Keratinocyte (primary cell): ENCODE measurements around the gene POLR2C.

ENCODE experiments used
- EZH2 ChIP-seq: IDR thresholded peaks from one replicate; pipeline ENCODE4 v1.6.1; 2012; ENCODE audit warnings: inconsistent platforms, mild to moderate bottlenecking, low read length, moderate library complexity
- TF ChIP-seq, protein P1 (sequence below), 3 experiments: IDR thresholded peaks in 1 of 3; conservative IDR thresholded peaks in 1 of 3; optimal IDR thresholded peaks in 1 of 3; 2 replicates in 2 of 3; 3 replicates in 1 of 3; pipeline versions ENCODE3 to v1.5.1; 2011; ENCODE audit warnings: low read length in 3 of 3, mild to moderate bottlenecking in 3 of 3, moderate library complexity in 2 of 3, control low read depth in 1 of 3, inconsistent platforms in 1 of 3; ENCODE audit not compliant: insufficient read depth in 2 of 3; ENCODE audit errors: extremely low read depth in 1 of 3

DNA sequence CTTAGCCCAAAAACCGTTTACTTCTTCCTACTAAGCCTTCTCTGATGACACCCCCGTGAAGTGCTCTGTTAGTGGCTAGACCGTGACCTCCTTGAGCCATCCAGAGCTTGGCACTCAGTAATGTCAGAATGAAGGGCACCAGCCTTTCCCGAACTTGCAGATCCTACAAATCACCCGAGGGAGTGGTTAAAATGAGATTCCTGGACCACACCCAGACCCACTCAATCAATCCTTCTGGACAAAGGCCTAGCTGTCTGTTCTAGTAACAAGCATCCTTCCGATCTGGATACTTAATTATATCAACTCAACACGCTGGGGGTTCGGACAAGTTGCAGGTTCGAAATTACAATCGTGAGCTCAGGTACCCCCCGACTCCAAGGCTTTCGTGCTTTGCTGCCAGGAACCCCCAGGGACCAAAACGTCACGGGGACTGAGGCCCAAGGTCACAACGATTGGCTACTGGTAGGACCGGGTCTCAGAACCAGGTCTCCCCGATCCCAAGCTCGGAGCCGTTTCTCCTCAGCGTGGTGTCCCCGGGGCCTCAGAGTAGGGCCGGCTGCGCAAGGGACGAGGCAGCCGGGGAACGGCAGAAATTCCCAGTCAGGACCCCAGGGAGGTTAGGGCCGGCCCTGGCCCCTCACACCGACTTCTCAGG is 15.8 kb upstream of the POLR2C start:
- TF ChIP-seq, protein P1, sequence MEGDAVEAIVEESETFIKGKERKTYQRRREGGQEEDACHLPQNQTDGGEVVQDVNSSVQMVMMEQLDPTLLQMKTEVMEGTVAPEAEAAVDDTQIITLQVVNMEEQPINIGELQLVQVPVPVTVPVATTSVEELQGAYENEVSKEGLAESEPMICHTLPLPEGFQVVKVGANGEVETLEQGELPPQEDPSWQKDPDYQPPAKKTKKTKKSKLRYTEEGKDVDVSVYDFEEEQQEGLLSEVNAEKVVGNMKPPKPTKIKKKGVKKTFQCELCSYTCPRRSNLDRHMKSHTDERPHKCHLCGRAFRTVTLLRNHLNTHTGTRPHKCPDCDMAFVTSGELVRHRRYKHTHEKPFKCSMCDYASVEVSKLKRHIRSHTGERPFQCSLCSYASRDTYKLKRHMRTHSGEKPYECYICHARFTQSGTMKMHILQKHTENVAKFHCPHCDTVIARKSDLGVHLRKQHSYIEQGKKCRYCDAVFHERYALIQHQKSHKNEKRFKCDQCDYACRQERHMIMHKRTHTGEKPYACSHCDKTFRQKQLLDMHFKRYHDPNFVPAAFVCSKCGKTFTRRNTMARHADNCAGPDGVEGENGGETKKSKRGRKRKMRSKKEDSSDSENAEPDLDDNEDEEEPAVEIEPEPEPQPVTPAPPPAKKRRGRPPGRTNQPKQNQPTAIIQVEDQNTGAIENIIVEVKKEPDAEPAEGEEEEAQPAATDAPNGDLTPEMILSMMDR (optimal IDR thresholded peaks at IDR 0.05 in 1 of 3, IDR thresholded peaks at IDR 0.05 in 1 of 3, conservative IDR thresholded peaks at IDR 0.05 in 1 of 3; ENCODE audit: extremely low read depth in 1 of 3, insufficient read depth in 2 of 3, low read length in 3 of 3): no peak
- no peak for TF ChIP-seq EZH2
